GM18870 (cell line): ENCODE measurements around the gene PHACTR1.

Experiments used
- ATAC-seq: cut with Tn5 transposase; IDR thresholded peaks from one replicate; pipeline ENCODE4 v1.9.1; 2021; ENCODE audit warnings: moderate library complexity; ENCODE audit not compliant: unreplicated experiment

The PHACTR1 gene

DNA sequence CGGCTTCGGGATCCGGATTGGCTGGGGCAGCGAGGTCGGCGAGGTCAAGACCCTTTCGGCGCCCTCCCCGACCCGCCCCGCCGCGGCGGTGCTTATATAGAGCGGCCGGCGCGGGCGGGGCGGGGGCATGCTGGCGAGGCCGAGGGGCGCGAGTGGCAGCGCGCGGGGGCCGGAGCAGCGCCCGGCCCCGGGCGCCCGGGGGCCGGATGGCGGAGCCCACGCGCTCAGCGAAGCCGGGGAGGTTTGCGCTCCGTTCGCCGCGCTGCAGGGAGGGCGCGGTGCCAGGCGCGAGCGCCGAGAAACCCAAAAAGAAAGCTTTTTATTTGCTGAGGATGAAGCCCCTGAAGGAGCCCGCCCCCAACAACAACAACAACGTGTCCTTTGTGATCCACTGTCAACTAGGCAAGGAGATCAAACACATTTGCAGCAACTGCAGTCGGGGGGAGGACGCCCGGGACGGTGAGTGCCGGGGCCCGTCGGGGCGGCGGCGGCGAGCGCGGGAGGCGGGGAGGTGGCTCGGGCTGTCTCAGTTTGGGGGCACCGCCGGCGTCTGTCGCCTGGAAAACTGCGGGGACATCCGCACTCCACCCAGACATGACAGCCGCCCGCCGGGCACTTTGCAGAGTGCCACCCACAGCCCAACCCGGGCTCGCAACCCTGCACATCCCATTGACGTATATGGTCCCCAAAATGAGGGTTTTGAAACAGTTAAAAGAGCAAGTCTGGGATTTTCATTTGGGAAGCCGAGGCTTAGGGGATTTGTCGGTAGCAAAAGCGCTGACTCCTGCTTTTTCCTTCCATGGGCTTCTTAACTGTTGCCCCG, 297.3 kb downstream of the PHACTR1 start:
- ATAC-seq, result no peak

DNA sequence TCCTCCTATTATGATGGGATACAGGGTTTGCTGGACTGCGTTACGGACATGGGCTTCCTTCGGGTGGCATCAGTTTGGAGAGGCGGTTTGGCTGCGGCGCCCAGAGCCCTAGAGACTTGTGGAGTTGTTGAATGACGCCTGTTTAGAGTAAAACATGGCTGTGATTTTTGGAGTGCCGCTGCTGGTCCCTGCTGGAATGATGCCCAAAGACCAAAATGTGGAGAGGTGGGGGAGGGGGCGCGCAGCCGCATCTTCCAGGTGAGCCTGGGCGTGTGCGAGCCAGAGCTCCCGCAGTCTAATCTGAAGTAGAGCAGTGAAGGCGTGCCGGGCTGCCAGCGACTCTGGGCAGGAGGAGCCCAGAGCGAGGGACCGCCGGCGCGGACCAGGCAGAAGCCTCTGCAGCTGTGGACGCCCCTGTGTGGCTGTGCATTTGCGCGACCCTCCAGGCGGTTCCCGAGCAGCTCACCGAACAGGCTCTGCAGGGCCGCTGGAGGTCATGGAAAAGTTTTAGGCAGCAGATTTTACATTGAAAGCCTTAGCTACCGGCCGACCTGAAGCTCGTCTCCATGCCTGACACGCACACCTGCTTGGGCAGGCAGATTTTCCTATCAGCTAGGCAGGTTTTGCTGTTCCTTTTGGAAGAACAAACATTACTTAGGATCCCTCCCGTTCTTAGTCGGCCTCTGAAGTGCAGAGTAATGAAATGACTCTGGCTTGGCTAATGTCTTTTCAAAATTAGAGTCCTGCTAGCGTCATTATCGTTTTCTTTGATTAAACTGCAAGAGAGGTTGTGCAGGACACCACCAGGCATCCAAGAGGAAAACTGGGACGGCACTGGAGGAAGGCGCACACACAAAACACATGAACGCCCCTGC, 298.2 kb downstream of the PHACTR1 start:
- ATAC-seq, result no peak

DNA sequence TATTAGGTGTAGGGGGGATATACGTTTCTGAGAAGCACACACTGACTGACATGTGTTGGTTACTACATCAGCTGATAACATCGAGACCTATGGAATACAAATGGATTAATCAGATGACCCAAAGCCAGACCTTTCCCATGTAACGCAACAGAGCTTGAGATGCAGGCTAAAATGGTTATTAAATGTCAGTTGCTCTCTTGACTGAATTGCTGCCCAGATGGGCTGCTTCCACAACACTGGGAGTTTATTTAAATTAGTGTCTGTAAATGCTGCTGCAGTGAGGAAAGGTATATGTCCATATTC, 298.8 kb downstream of the PHACTR1 start:
- ATAC-seq, result no peak

DNA sequence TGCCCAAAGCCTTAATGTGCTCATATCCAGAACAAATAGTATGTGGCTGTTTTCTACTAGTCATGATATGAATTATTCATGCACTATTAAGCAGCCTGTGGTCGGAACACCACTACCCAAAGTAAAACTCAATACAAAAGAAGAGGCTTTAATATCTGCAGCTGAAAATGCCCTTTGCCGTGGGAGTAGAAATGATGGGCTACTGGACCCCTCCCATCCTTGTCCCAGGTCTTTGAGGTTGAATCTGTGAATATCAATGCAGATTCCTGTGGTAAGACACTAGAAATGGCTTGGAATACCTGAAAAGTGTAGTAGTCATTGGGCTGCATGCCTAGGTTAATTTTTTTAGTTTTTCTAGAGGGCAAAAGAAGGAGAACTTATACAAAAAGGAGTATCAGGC, 308.0 kb downstream of the PHACTR1 start:
- ATAC-seq, result no peak

DNA sequence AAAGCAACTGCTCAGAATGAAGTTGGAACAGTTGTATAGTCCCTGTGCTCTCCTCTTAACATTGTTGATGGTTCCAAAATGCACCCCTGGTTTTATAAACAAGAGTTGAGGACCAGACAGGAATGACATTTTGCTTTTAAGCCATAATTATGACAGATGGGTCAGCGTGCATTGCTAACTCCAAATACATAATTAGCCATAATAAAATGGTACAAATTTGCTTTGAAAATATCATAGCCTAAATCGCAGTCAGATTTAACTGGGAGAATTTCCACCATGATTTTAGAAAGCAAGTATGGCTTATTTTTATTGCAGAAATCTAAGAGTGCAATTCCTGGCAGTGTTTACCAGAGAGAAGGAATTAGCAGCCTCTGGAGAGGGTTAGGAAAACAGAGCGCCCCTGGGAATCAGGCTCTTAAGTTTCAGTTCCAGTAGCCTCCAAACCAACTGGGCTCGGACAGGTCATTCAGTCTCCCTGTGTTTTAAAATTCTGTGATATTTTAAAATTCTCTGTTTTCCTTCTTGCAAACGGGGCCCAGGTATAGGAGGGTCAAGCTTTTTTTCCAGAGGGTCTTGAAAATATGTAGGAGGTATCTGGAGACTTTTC, 309.4 kb downstream of the PHACTR1 start:
- no peak for ATAC-seq

DNA sequence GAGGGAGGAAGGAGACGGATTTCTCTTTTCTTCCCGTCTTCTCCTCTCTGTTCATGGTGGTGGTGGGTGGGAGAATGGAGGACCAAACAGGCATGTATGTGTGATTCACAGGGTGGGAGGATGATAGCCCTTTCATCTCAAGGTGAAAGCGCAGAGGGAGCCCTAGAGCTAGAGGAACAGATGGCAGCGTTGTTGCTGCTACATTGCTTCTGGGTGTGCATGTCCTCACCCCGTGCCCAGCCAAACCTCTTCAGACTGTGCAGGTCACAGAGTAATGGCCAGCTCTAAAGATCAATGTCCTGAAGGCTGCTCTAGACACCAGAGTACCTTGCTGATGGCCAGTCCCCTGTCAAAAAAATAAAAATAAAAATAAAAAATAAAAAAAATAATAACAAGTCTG, 310.0 kb downstream of the PHACTR1 start:
- ATAC-seq, result no peak

DNA sequence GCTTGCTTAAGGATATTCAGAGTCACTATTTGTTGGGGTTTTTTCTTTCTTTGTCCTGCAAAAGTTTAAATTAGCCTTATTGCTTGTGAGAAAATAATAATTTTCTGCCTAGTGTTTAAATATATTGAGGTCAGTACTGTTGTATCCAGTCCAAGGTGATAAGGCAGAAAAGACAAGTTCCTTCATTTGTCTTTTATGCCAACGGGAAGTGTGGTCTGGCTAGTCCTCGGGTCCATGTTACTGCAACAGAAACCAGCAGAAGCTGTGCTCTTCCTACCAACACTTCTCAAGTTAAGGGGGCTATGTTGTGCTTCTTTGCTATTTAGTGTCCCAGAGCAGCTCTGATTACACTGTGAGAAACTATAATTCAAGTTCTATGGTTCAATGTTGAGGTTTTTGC, 310.6 kb downstream of the PHACTR1 start:
- no peak for ATAC-seq

DNA sequence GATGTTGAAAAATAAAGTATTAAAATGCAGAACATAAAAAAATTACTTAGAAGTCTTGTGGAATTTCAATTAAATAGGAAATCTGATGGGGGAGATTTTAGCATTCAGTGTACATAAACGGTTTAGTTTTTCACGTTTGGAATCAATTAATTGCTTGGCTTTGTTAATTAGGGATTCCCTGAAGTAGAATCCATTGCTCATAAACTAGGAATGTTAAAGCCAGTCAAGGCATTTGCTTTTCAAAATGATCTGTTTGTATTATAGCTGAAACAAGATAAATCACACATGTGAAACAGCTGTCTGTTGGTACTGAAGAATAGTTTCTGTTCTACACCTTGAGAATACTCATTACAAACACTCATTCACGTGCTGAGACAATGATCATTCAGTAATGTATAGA, 313.8 kb downstream of the PHACTR1 start:
- no peak for ATAC-seq

DNA sequence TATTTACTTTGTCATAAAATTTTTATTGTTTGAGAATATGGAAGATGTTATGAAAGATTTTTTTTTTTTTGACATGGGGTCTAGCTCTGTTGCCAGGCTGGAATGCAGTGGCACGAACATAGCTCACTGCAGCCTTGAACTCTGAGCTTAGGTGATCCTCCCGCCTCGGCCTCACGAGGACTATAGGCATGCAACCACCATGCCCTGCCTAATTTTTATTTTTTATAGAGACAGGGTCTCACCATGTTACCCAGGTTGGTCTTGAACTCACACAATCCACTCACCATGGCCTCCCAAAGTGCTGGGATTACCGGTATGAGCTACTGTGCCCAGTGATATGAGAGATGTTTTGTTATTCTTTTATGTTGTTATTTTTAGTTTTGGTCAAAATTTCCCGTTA, 316.0 kb downstream of the PHACTR1 start:
- ATAC-seq, result no peak

DNA sequence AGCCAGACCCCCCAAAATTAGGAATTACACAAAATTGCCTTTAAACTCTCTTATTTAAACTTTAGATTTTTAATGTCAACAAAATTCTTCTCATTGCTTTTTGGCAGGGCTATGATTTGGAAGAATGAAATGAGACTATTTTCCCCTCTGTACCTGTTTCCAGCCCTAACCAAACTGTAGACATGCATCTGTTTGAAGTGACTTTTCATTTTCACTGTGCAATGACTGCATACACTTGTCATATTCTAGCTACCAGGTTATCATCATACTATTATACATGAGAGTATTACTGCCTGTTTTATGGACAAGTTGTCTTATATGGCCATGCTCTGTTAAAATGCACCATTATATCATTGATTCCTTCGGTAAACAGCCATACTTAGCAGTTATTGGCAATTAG, 316.6 kb downstream of the PHACTR1 start:
- ATAC-seq, result no peak

DNA sequence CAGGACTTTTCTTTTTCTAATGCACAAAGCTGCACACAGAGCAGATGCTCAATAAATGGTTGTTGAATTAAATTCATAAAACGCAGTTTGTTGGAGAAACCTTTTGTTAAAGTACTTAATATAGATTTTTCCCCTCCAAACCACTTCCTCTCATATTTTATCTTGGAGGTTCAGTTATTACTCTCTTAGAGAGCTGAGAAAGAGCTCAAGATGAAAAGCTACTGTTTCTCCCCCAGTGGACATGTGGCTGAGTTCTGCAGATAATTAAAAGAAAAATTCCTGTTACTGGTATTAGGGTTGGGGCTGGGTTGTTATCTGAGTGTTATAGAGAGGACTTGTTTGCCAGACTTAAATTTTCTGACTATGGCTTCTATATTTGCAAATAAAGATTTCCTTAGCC, 317.7 kb downstream of the PHACTR1 start:
- ATAC-seq, result no peak

DNA sequence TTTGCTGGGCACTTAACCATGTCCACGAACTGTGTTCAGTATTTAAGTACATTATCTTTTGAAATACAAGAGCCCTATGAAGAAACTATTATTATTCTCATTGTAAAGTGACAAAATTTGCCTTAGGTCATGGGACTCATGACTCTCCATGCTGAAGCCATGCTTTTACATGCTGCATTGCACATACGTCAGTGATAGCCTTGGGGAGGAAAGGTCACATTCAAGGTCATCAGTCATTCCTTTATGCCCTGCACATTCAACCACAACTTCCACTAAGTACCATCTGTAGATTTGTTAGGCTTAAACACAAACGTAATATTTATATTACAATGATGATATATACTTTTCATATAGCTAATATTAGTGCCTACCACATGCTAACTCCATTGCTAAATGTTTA, 319.0 kb downstream of the PHACTR1 start:
- ATAC-seq, result no peak

DNA sequence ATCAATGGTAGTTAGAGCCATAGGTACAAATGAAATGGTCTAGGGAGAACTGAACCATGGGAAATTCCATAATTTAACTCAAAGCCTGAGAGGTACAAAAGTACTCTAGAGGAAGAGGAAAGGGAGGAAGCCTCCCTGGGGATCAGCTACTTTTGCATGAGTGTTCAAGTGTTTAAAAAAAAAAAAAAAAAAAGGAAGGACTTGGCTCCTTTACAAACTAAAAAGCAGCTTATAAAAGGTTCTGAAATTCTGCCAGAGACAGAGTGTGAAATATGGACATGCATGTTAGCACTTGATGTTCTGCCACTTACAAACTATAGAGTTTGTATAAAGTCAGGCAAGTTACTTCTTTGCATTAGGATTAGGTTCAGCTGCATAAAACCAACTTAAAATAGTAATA, 321.7 kb downstream of the PHACTR1 start:
- ATAC-seq, result no peak

DNA sequence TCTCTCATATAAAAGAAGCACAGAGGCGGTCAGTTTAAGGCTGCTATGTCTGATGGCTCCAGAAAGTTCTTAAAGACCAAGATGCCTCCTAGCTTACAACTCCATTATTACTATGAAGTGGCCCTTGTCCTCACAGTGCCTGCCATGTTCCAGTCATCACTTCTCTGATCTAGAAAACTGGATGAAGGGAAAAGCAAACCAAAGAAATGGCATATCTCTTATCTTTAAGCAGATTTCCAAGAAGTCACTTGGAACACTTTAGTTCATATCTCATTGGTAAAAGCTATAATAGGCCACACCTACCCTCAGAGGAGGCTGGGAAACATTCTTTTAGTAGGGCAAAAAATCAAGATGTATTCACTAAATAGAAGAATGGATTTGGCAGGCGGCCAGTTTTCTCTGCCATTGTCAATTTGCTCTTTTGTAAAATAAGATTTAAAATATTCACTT, 322.2 kb downstream of the PHACTR1 start:
- ATAC-seq, result no peak

DNA sequence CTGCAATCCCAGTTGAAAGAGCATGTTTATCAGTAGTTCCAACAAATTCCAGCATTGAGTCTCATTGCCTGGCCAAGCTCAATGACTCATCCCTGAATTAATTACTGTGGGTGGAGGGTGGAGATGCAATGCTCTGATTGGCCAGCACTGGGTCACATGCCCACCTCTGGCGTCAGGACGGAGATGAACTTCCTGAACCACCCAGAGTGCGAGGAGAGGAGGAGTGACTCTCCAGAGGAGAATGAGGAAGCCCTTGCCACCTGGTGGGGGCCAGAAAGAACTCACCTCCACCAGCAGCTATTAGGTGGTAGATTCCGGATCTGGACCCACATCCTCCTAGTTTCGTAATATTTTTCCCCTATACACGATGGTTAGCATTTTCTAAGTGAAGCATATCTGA, 327.8 kb downstream of the PHACTR1 start:
- ATAC-seq, result no peak

DNA sequence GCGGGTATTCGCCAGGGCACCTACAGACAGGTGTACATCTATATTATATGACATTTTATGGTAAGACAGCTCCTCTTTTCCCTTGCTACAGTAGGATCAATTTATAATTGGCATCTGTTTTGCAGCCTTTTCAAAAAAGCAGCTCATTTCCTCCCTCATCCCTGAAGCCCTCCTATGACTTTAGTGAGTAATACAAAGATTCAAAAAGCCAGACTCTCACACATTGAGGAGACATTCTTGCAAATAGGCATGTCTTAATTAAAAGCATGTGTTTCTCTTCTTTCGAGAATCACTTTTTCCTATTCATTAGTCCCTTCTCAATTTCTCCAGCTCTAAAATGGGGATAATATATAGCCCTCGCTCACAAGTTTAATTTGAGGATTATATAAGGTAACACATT, 328.3 kb downstream of the PHACTR1 start:
- no peak for ATAC-seq

DNA sequence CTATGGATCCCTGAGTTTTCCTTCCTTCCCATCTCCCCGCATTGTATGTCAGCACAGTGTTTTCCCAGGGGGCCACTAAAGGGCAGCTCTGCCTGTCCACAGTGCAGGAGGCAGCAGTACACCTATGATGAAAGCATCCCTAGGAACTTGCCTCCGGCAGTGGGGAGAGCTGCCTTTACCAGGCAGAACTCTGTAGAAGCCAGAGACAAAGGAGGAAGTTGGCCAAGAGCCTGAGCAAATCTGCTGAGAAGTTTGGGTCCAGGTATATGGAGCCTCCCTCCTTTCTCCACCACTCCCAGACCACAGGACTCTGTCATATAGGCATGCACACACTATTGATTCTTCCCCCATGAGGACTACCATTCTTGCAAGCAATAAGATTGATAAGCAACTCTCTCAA, 329.1 kb downstream of the PHACTR1 start:
- no peak for ATAC-seq

DNA sequence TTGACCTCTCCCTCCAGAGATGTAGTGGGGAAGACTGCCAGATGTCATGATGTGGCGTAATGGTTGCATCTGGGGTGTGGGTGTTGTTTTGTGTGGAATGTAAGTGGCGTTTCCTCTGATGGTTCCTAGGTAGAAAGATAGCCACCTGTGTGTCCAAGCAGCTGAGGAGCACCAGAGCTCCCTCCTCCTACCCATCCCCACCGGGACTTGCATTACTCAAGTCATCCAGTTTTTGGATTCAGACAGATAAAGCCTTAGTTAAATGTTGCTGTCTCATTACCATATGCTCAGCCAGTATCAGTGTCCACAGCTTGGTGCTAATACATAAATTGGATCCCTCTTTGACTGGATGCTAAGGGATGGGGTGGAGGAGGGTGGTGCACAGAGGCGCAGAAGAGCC, 329.5 kb downstream of the PHACTR1 start:
- ATAC-seq, result no peak

DNA sequence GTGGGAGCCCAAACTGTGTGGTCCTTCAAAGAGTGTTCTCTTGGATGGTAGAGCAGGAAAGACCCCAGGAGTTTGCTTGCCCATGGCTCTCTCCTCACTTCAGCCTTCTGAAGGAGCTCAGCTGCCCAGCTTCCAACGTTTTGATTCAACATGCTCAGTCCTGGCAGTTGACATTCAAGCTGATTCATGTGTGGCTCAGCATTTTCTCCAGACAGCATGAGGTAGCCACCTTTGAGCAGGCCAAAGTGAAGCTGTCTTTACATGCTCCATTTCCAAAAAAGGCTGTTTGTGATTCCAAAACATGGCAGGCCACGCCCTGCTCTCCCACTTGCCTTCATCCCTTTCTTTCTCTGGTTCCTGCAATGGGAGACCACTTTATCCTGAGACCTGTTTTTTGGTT, 331.5 kb downstream of the PHACTR1 start:
- no peak for ATAC-seq

DNA sequence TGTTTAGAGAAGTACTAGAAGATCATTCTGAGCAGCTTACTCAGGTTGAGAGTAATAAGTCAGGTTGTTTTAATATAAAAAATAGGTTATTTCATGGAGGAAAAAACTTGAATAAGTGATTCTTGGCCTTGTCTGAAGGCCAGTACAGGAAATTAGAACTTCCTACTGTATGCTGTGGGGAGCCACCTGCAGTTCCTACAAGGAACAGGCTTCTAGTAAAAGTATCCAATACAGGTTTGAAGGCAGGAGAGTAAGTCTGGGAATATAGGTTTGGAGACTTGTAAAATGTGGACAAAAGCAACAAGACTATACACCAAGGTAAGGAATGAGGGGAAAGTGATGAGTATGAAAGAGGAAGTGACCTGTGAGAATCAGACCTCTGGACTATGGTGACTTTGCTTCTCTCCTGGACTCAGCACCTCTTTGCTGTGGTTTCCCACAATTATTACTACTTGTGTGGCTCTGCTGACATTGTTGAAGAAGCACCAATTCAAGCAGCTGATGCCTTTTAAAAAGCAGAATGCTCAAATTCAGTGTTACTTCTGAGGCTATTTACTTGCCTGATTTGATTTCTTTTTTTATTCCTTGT, 333.2 kb downstream of the PHACTR1 start:
- ATAC-seq, result no peak

DNA sequence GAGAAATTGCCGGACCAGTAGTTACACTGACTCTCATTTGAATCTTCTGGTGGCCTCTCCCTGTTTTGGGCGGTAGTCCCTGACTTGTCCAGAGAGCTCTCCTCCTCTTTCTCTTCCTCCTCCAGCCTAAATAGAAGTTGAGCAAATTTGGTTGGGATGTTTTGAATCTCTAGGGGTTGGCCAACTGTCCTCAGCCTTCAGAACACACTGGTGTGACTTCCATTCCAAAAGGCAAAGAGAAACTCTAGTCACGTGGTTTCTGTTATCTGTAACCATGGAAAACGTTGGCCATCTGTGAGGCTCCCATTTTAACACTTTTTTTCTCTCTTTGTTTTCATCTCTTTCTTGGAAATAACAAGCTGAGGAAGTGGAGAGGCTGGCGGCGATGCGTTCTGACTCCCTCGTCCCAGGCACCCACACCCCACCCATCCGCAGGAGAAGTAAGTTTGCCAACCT, 336.5 kb downstream of the PHACTR1 start:
- no peak for ATAC-seq
